Activated naive CD4-positive, alpha-beta T cell treated with anti-CD3 and anti-CD28 coated beads for 36 hours (primary cell): ENCODE data around the gene VRK1. TPM values are rescaled to one million over a fixed set of nuclear protein-coding genes. Genes with fewer than 3 reads are reported as not detected.
"Not testable (repeated sequence)": the region's sequence is repeated elsewhere in the genome, so short reads cannot be mapped to it uniquely, and the experiment has no call there.

Source experiments
- CTCF ChIA-PET: fragments of 350-600 bp; sonication (Branson Sonifier 250); formaldehyde crosslinking; loops from one replicate; lab custom pipeline; 2021; ENCODE audit warnings: antibody characterized with exemption; lab: Charles Lee
- DNase-seq: peaks from one replicate; pipeline ENCODE4 v3.0.0-alpha.2; 2020
- H3K27ac Mint-ChIP-seq: one replicate; pipeline ENCODE4 v1.8.0; 2021; ENCODE audit warnings: mild to moderate bottlenecking, mixed read lengths
- H3K27me3 Mint-ChIP-seq: one replicate; pipeline ENCODE4 v1.8.0; 2021; ENCODE audit warnings: low read depth, mixed read lengths
- H3K36me3 Mint-ChIP-seq: one replicate; pipeline ENCODE4 v1.8.0; 2021; ENCODE audit warnings: low read depth, mixed read lengths
- H3K4me1 Mint-ChIP-seq: one replicate; pipeline ENCODE4 v1.8.0; 2021; ENCODE audit warnings: low read depth, mixed read lengths
- H3K4me3 Mint-ChIP-seq: one replicate; pipeline ENCODE4 v1.8.0; 2021; ENCODE audit warnings: mild to moderate bottlenecking, moderate library complexity, mixed read lengths
- H3K9me3 Mint-ChIP-seq: one replicate; pipeline ENCODE4 v1.8.0; 2021; ENCODE audit warnings: mixed read lengths
- intact Hi-C: fragments of 100-400 bp; cut with micrococcal nuclease; formaldehyde crosslinking; loops from one replicate; pipeline ENCODE4 v1.15.1; 2023
- total RNA-seq, 2 experiments: library from RNA; stranded (reverse); gene quantifications; one replicate each; pipeline ENCODE4 v1.2.3, GENCODE V29; 2021

The VRK1 gene
- total RNA-seq, 2 experiments from 2014 or later, result 64.9 to 74.3 TPM

DNA sequence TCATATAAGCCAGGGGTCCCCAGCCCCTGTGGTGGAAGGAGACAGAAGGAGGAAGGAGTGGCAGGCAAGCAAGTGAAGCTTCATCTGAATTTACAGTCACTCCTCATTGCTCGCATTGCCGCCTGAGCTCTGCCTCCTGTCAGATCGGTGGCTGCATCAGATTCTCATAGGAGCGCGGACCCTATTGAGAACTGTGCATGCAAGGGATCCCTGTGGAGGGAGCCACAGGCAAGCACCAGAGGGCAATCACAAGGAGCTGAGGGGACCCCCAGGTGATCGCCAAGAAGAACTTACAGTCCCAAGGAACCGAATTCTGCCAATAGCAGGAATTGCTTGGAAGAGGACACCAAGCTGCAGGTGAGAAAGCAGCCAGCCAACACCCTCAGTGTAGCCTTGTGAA, 33.2 kb upstream of the VRK1 start:
- H3K27me3 Mint-ChIP-seq, result peaks cover 6% of the 10 kb centered on the region
- CTCF ChIA-PET, result interaction anchor here (0.5 kb wide), 1 partner anchor 1242 kb away, joined by 4 read pairs; no protein-coding TSS in a partner anchor
- no peak for DNase-seq
- no peaks in the 10 kb centered on the region for H3K36me3 Mint-ChIP-seq
- H3K9me3 Mint-ChIP-seq, result no peaks in the 10 kb centered on the region
- no peaks in the 10 kb centered on the region for H3K4me1 Mint-ChIP-seq
- no peak overlapping the region for H3K4me3 Mint-ChIP-seq
- intact Hi-C loops, result no loop called here
- no peak overlapping the region for H3K27ac Mint-ChIP-seq

GRCh38 chr14:96765205-96765604, 32.0 kb upstream of the VRK1 start:
- not testable (repeated sequence) for H3K36me3 Mint-ChIP-seq

DNA sequence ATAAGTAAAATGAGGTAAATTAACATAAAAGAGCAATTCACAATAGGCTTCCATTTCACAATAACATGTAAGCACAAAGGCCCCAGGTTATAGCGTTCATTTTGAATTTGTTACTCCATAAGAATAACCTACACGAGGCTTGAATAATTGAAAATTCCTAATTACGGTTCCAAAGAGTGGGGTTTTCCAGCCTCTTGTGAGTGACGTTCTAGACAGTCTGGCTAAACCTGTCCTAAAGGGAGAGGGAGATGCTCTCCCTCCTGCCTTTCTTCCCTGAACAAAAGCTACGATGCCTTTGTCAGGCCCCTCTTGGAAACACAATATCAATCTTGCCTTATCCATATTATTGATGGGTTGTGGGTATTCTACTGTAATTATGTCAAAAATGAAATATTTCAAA, 24.3 kb upstream of the VRK1 start:
- CTCF ChIA-PET, result no interaction called here
- intact Hi-C loops, result no loop called here
- H3K9me3 Mint-ChIP-seq, result no peaks in the 10 kb centered on the region
- no peak overlapping the region for H3K27ac Mint-ChIP-seq
- H3K27me3 Mint-ChIP-seq, result peaks cover 22% of the 10 kb centered on the region
- no peak for DNase-seq
- H3K36me3 Mint-ChIP-seq, result no peaks in the 10 kb centered on the region
- H3K4me1 Mint-ChIP-seq, result no peaks in the 10 kb centered on the region
- H3K4me3 Mint-ChIP-seq, result no peak overlapping the region

More at GRCh38 chr14:96765205-96765604, 32.0 kb upstream of the VRK1 start:
- H3K27me3 Mint-ChIP-seq, H3K27ac Mint-ChIP-seq, intact Hi-C loops, H3K9me3 Mint-ChIP-seq, DNase-seq, H3K4me3 Mint-ChIP-seq, CTCF ChIA-PET, H3K4me1 Mint-ChIP-seq: not testable (repeated sequence)

- no peak overlapping the region for H3K27ac Mint-ChIP-seq
- H3K27me3 Mint-ChIP-seq, result peaks cover 5% of the 10 kb centered on the region
- H3K36me3 Mint-ChIP-seq, result no peaks in the 10 kb centered on the region
- CTCF ChIA-PET, result no interaction called here
- H3K4me1 Mint-ChIP-seq, result no peaks in the 10 kb centered on the region
- no peak for DNase-seq
- H3K9me3 Mint-ChIP-seq, result no peaks in the 10 kb centered on the region
- H3K4me3 Mint-ChIP-seq, result no peak overlapping the region
- intact Hi-C loops, result no loop called here
Observed at GRCh38 chr14:96776791-96777190, 20.4 kb upstream of the VRK1 start.

- intact Hi-C loops, result no loop called here
- Mint-ChIP-seq H3K9me3 (no peaks in the 10 kb centered on the region), H3K4me3 (no peak overlapping the region), H3K36me3 (no peaks in the 10 kb centered on the region), H3K27ac (no peak overlapping the region), H3K4me1 (no peaks in the 10 kb centered on the region), H3K27me3 (peaks cover 2% of the 10 kb centered on the region)
- no peak for DNase-seq
- CTCF ChIA-PET, result no interaction called here
Observed at GRCh38 chr14:96780500-96780899, 16.7 kb upstream of the VRK1 start.

DNA sequence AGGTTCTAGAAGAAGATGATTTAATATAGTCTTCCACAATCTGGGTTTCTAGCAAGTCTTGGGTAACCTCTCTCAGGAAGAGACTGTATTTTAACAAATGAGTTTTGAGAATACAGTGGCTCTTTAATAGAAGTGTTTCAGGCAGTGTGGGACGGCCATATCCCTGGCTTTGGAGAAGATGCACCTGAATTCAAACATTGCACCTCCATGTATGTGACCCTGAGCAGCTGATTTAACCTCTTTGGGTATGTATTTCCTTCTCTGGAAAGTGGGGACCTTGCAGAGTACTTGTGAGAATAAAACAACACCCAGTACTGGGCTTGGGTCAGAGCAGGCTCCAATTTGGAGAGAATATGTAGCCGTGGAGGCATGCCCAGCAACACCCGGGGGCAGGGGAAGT, 15.8 kb upstream of the VRK1 start:
- CTCF ChIA-PET, result no interaction called here
- Mint-ChIP-seq H3K27me3 (peaks cover 3% of the 10 kb centered on the region), H3K4me1 (no peaks in the 10 kb centered on the region), H3K4me3 (no peak overlapping the region), H3K9me3 (no peaks in the 10 kb centered on the region), H3K36me3 (no peaks in the 10 kb centered on the region), H3K27ac (no peak overlapping the region)
- intact Hi-C loops, result no loop called here
- no peak for DNase-seq

GRCh38 chr14:96782436-96782835, 14.7 kb upstream of the VRK1 start:
- no peaks in the 10 kb centered on the region for H3K9me3 Mint-ChIP-seq
- intact Hi-C loops, result no loop called here
- CTCF ChIA-PET, result no interaction called here

DNA sequence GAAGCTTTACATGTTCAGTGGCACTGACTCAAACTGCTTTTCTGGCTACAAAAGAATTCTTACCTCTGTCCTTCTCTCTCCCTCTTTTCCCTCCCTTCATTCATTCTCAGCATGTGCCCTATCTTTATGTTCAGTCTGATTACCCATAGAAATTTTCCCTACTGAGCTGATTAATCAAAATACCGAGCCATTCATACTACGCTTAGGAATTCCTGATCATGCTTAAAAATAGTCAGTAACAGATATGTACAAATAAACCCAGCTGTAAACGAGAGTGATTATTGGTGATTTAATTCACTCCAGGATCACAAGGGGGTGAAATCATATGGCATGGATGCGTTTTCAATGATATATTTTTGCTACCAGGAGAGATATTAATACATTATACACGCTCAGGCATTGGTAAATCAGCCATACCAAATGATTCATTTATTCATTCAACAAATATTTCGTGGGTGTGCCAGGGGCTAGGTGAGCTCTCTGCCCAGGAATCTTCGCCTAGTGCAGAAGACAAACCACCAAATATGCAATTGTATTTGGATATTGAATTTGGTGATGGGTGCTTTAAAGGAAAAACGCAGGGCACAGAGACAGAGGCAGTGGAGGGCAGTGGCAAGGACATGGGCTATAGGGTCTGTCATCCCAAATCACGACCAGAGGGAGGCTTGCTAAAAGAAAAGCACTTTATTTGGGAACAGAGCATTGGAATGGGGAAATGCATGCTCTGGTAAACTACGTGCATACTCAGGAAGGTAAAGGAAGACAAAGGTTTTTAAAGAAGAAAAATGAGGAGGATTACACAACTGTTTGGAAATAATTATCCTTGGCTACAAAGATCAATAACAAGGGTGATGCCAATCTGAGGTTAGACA, 13.9 kb upstream of the VRK1 start:
- no peak overlapping the region for H3K27ac Mint-ChIP-seq
- H3K4me3 Mint-ChIP-seq, result no peak overlapping the region
- no peak for DNase-seq
- H3K27me3 Mint-ChIP-seq, result peaks cover 3% of the 10 kb centered on the region
- no peaks in the 10 kb centered on the region for H3K9me3 Mint-ChIP-seq
- intact Hi-C loops, result no loop called here
- CTCF ChIA-PET, result no interaction called here
- no peaks in the 10 kb centered on the region for H3K4me1 Mint-ChIP-seq
- no peaks in the 10 kb centered on the region for H3K36me3 Mint-ChIP-seq

More at GRCh38 chr14:96782436-96782835, 14.7 kb upstream of the VRK1 start:
- no peak for DNase-seq
- Mint-ChIP-seq H3K36me3 (no peaks in the 10 kb centered on the region), H3K27ac (no peak overlapping the region), H3K27me3 (peaks cover 3% of the 10 kb centered on the region), H3K4me3 (no peak overlapping the region), H3K4me1 (no peaks in the 10 kb centered on the region)

GRCh38 chr14:96783915-96784224, 13.3 kb upstream of the VRK1 start:
- no peak overlapping the region for H3K27ac Mint-ChIP-seq
- H3K4me1 Mint-ChIP-seq, result no peaks in the 10 kb centered on the region
- H3K27me3 Mint-ChIP-seq, result peaks cover 3% of the 10 kb centered on the region
- no peak overlapping the region for H3K4me3 Mint-ChIP-seq
- H3K9me3 Mint-ChIP-seq, result no peaks in the 10 kb centered on the region
- intact Hi-C loops, result no loop called here
- CTCF ChIA-PET, result no interaction called here
- DNase-seq, result no peak
- no peaks in the 10 kb centered on the region for H3K36me3 Mint-ChIP-seq

DNA sequence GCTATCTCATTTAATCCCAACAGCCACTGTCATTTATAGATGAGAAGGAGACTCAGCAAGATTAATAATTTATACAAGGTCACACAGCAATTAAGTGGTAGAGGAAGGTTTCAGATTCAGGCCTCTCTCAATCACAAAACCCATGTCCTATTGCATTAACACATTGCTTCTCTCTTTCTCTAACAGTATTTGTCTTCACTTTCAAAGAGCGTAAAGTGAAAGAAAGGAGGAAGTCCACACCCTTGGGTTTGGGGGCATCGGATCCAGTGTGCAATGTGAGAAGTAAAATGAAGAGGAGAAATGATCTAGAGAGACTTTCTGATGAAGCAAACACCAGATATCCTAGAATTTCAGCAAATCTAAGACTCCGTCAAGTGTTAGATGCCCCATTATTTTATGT, 7.0 kb upstream of the VRK1 start:
- CTCF ChIA-PET, result no interaction called here
- no peak for DNase-seq
- Mint-ChIP-seq H3K27me3 (peaks cover 3% of the 10 kb centered on the region), H3K9me3 (no peaks in the 10 kb centered on the region), H3K36me3 (no peaks in the 10 kb centered on the region), H3K4me3 (no peak overlapping the region), H3K27ac (no peak overlapping the region), H3K4me1 (no peaks in the 10 kb centered on the region)
- intact Hi-C loops, result no loop called here

DNA sequence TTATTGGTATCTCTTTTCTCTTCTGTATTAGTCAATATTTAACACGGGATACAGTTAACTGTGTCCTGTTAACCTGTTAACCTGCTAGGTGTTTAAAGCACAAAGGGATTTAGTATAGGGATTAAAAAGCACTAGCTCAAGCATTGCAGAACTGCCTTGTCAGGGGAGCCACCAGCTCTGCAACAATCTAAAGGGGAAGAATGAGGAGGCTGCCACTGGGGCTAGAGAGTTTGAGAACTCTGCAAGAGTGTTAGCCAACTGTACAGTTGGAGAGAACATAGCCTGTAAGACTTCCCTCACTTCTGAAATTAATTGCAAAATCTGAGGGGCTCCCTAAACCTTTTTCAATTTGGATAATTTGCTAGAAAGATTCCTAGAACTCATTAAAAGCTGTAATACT, 6.5 kb upstream of the VRK1 start:
- Mint-ChIP-seq H3K4me1 (no peaks in the 10 kb centered on the region), H3K9me3 (no peaks in the 10 kb centered on the region), H3K36me3 (no peaks in the 10 kb centered on the region), H3K27ac (no peak overlapping the region), H3K27me3 (no peaks in the 10 kb centered on the region), H3K4me3 (no peak overlapping the region)
- no peak for DNase-seq
- intact Hi-C loops, result no loop called here
- CTCF ChIA-PET, result no interaction called here

GRCh38 chr14:96792003-96792402, 5.2 kb upstream of the VRK1 start:
- no peak for DNase-seq
- CTCF ChIA-PET, result no interaction called here
- no peaks in the 10 kb centered on the region for H3K36me3 Mint-ChIP-seq
- H3K4me3 Mint-ChIP-seq, result no peak overlapping the region
- peaks cover 3% of the 10 kb centered on the region for H3K4me1 Mint-ChIP-seq
- no peaks in the 10 kb centered on the region for H3K27me3 Mint-ChIP-seq
- H3K27ac Mint-ChIP-seq, result no peak overlapping the region
- intact Hi-C loops, result no loop called here
- no peaks in the 10 kb centered on the region for H3K9me3 Mint-ChIP-seq

- H3K36me3 Mint-ChIP-seq, result no peaks in the 10 kb centered on the region
- H3K27ac Mint-ChIP-seq, result no peak overlapping the region
- no peaks in the 10 kb centered on the region for H3K27me3 Mint-ChIP-seq
- peaks cover 3% of the 10 kb centered on the region for H3K4me1 Mint-ChIP-seq
- DNase-seq, result no peak
- no peak overlapping the region for H3K4me3 Mint-ChIP-seq
- intact Hi-C loops, result no loop called here
- CTCF ChIA-PET, result no interaction called here
- H3K9me3 Mint-ChIP-seq, result no peaks in the 10 kb centered on the region
Observed at GRCh38 chr14:96792591-96792990, 4.6 kb upstream of the VRK1 start.
